HG02571 (cell line): ENCODE measurements around the gene OPA1.
"Not testable (repeated sequence)": the region's sequence is repeated elsewhere in the genome, so short reads cannot be mapped to it uniquely, and the experiment has no call there.

ENCODE experiments used
- ATAC-seq: cut with Tn5 transposase; IDR thresholded peaks from one replicate; pipeline ENCODE4 v1.9.1; 2021; ENCODE audit warnings: mild to moderate bottlenecking, moderate library complexity; ENCODE audit not compliant: unreplicated experiment

OPA1 gene

GRCh38 chr3:193586526-193586925 lies 6.5 kb upstream of the OPA1 start:
- no peak for ATAC-seq

- no peak for ATAC-seq
Measured at GRCh38 chr3:193589129-193589528, 3.9 kb upstream of the OPA1 start.

- no peak for ATAC-seq
Measured at GRCh38 chr3:193589616-193590015, 3.4 kb upstream of the OPA1 start.

DNA sequence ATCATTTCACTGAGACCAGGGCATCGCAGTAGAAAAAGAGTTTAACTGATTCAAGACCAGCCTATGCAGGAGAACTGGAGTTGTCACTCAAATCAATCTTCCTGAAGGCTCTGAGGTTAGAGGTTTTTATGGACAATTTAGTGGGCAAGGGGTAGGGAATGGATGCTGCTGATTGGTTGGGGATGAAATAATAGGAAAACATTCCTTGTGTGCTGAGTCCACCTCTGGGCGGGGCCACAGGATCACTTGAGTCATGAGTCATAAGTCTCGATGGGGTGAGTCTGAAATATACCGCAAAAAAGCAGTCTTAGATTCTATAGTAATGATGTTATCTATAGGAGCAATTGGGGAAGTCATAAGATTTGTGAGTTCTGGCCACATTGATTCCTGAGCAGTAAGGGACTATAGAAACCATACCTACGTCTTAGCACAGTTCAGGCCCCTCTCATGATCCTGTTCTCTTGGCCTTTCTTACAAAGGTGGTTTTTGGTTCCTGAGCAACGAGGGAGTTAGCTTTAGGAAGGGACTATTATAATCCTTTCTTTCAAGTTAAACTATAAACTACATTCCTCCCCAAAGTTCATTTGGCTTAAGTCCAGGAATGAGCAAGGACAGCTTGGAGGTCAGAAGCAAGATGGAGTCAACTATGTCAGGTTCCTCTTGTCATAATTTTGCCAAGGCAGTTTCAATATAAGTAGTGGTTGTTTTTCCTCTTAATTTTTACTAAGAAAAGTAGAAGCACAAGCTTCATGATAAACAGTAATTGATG lies 2.7 kb upstream of the OPA1 start:
- ATAC-seq, result no peak

GRCh38 chr3:193593668-193594030 lies 641 bp downstream of the OPA1 start:
- ATAC-seq, result no peak

DNA sequence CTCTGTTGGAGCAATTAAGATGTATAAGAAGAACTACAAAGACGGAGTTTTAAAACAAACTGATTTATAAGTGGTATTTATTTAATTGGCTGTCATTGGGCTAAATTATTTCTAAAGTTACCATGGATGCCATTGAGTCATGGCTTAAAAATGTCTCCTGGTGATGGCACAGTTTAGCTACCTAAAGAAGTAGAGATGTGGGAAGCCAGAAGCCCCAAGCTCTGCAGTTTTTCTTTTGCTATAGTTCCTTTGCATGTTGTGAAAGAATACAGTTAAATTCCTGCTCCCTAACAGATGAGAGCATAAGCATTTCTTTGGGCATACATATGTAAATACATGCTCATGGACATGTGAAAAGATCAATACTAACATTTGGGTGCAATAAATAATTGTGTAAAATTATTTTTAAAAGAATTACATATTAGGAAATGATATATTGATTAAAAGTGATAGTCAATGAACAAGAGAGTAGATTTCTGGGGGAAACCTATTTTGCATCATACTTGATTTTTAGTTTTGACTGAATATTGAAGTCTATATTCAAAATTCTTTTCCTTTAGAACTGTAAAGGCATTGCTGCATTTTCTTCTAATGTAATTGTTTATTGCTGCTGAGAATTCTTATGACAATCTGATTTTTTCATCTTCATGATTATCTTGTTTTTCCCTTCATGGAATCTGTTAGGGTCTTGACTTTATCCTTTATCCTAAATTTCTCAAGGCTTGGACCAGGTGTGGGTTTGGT lies 2.1 kb downstream of the OPA1 start:
- ATAC-seq, result no peak

DNA sequence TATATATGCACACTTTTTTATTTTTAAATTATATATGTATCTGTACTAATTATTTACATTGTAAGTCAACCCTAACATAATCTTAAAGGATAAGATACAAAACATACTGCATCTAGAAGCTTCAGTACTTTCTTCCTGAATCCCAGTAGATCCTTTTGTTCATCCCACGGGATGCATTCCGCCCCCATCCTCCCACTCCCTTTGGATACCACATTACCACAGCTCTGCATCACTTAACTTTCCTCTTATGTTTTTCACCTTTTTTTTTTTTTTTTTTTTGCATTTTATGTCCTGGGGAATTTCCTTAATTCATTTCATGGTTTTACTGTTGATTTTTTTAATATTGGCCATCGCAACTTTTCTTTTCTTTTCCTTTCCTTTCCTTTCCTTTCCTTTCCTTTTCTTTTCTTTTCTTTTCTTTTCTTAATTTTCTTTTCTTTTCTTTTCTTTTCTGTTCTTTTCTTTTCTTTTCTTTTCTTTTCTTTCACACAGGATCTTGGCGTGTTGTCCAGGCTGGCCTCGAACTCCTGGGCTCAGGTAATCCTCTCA lies 3.0 kb downstream of the OPA1 start:
- no peak for ATAC-seq

- ATAC-seq, result no peak
Measured at GRCh38 chr3:193598202-193598601, 5.2 kb downstream of the OPA1 start.

DNA sequence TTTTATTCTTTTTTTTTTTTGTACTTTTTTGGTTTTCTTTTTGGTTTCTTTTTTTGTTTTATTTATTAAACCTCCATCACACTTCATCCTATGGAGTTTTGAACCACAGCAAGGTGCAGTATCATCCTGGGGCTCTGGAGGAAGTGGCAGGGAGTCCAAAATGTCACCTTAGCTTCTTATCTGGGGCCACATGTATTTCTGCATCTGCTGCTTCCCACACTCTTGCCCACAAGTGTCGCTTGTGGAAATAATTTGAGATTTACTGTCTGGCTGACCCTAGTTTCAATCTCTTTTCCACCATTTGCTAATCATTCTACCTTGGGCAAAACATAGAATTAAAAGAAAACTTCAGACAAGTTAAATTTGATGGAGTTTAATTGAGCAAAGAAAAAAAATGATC lies 6.4 kb downstream of the OPA1 start:
- no peak for ATAC-seq

- ATAC-seq, result peak; percentile 78
Measured at GRCh38 chr3:193605876-193606275, 12.9 kb downstream of the OPA1 start.

DNA sequence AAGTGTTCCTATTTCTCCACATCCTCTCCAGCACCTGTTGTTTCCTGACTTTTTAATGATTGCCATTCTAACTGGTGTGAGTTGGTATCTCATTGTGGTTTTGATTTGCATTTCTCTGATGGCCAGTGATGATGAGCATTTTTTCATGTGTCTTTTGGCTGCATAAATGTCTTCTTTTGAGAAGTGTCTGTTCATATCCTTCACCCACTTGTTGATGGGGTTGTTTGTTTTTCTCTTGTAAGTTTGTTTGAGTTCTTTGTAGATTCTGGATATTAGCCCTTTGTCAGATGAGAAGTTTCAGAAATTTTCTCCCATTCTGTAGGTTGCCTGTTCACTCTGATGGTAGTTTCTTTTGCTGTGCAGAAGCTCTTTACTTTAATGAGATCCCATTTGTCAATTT lies 13.9 kb downstream of the OPA1 start:
- ATAC-seq, result not testable (repeated sequence)

GRCh38 chr3:193610516-193610915 lies 17.5 kb downstream of the OPA1 start:
- ATAC-seq, result not testable (repeated sequence)

- ATAC-seq, result no peak
Measured at GRCh38 chr3:193614430-193614829, 21.4 kb downstream of the OPA1 start.

DNA sequence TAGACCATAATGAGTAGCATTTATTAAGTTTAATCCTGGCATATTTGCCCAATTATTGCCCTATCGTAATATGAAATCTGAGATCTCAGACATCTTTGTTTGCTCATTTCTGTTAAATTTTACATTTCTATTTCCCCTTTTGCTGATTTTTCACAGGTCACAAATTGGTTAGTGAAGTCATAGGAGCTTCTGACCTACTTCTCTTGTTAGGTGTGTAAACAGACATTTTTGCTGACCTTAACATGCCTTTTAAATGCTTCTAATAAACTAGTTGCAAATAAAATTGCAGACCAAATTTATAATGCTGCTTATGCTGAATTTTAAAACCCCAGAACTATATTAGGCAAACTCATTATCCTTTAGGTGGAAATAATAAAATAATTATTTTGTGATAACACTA lies 24.6 kb downstream of the OPA1 start:
- ATAC-seq, result no peak

- ATAC-seq, result no peak
Measured at GRCh38 chr3:193620057-193620456, 27.0 kb downstream of the OPA1 start.

DNA sequence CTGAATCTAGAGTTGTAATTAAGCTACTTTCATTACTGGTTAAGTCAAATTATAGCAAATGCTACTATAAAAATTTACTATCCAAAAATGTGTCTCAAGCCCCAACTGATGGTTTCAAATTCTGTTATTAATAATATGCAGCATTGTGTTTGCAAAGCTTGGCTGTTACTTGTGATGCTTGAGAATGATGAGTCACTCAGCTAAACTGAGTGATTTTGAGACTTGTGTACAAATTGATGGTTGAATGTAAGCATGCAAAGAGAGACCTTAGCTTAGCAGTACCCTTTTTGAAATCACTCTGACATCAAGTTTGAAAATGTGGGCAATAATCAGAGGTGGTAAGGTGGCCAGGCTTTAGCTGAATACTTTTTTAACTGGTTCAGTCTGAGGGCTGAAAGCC lies 27.6 kb downstream of the OPA1 start:
- peak; percentile 80 for ATAC-seq

GRCh38 chr3:193621127-193621526 lies 28.1 kb downstream of the OPA1 start:
- ATAC-seq, result no peak

GRCh38 chr3:193630005-193630404 lies 37.0 kb downstream of the OPA1 start:
- no peak for ATAC-seq

DNA sequence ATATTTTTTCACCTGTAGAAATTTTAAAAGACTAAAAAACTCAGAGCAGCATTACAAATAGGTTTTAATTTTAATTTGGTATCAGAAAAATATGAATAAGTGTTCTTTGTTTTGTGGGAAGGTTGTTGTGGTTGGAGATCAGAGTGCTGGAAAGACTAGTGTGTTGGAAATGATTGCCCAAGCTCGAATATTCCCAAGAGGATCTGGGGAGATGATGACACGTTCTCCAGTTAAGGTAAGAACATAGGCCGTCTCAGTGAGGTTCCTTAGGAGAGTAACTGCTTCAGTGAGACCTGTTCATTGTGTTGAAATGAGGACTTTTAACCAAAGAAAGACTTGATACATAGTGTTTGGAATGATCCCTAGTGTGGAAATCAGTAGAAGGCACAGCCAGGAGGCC lies 44.8 kb downstream of the OPA1 start:
- ATAC-seq, result no peak

- no peak for ATAC-seq
Measured at GRCh38 chr3:193638833-193639232, 45.8 kb downstream of the OPA1 start.

DNA sequence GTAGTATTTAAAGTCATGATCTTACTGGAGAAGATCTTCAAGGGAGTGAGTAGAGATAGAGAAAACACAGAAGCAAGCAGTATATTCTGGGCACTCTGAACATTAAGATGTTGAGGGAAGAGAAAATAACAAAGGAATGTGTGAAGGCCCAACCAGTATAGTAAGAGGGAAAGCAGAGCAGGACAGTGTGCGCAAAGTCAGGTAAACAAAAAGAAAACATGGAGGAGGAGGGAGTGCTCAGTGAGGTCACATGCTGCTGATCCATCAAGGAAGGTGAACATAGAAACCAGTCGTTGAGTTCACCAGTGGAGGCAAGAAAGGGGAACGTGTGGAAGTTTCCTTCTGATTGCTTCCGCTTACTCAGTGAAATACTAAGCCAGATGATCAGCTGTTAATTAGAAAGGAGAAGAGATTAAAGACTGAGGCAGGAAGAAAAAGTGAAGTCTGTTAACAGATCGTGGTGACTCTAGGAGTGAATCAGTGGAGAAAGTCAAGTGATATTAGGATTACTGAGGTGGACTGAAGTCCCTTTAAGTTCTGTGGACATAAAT lies 47.2 kb downstream of the OPA1 start:
- no peak for ATAC-seq
